HG02840 (cell line): Measurements from ENCODE around the gene HOXA2.

ENCODE experiments used
- ATAC-seq: cut with Tn5 transposase; IDR thresholded peaks from one replicate; pipeline ENCODE4 v1.9.1; 2021; ENCODE audit warnings: mild to moderate bottlenecking, moderate library complexity, moderate number of reproducible peaks; ENCODE audit not compliant: unreplicated experiment, low FRiP score

HOXA2 gene

GRCh38 chr7:27083646-27084045 lies 18.8 kb downstream of the HOXA2 start:
- ATAC-seq: no peak

- ATAC-seq: no peak
Measured at GRCh38 chr7:27082171-27082570, 20.3 kb downstream of the HOXA2 start.

- ATAC-seq: no peak
Measured at GRCh38 chr7:27080844-27081436, 21.5 kb downstream of the HOXA2 start.

GRCh38 chr7:27079234-27079975 lies 23.1 kb downstream of the HOXA2 start:
- no peak for ATAC-seq

GRCh38 chr7:27078616-27079233 lies 23.8 kb downstream of the HOXA2 start:
- no peak for ATAC-seq

- ATAC-seq: no peak
Measured at GRCh38 chr7:27073076-27073475, 29.4 kb downstream of the HOXA2 start.

- no peak for ATAC-seq
Measured at GRCh38 chr7:27071622-27072390, 30.7 kb downstream of the HOXA2 start.

- no peak for ATAC-seq
Measured at GRCh38 chr7:27068259-27068658, 34.2 kb downstream of the HOXA2 start.

GRCh38 chr7:27066148-27066547 lies 36.3 kb downstream of the HOXA2 start:
- no peak for ATAC-seq

GRCh38 chr7:27065709-27066108 lies 36.8 kb downstream of the HOXA2 start:
- no peak for ATAC-seq

- no peak for ATAC-seq
Measured at GRCh38 chr7:27064661-27065060, 37.8 kb downstream of the HOXA2 start.

- ATAC-seq: no peak
Measured at GRCh38 chr7:27064159-27064558, 38.3 kb downstream of the HOXA2 start.

GRCh38 chr7:27062946-27063345 lies 39.5 kb downstream of the HOXA2 start:
- no peak for ATAC-seq

GRCh38 chr7:27053153-27053552 lies 49.3 kb downstream of the HOXA2 start:
- no peak for ATAC-seq

GRCh38 chr7:27051451-27051850 lies 51.0 kb downstream of the HOXA2 start:
- ATAC-seq: no peak
